WTC11 (cell line): ENCODE results near the gene HPDL. TPM values are rescaled to one million over a fixed set of nuclear protein-coding genes. Genes with fewer than 3 reads are reported as not detected.
"Not testable (repeated sequence)": the region's sequence is repeated elsewhere in the genome, so short reads cannot be mapped to it uniquely, and the experiment has no call there.

Source experiments
- ATAC-seq: fragments of 200-7000 bp; cut with Tn5 transposase; 2 replicates; pipeline ENCODE4 v1.10.0; 2021; ENCODE audit warnings: mild to moderate bottlenecking, moderate library complexity
- CTCF ChIA-PET: fragments of 300-600 bp; sonication (Branson Sonifier 250); formaldehyde crosslinking; loops from one replicate; lab custom pipeline; 2021; ENCODE audit warnings: antibody characterized with exemption; lab: Charles Lee
- POLR2A ChIA-PET: fragments of 350-600 bp; sonication (Branson Sonifier 250); formaldehyde crosslinking; loops from one replicate; lab custom pipeline; 2021; ENCODE audit warnings: antibody characterized with exemption; lab: Charles Lee
- DNase-seq: peaks from one replicate; pipeline ENCODE4 v3.0.0; 2021; ENCODE audit warnings: low spot score
- H3K27ac Mint-ChIP-seq: 2 replicates; pipeline ENCODE4 v1.8.0; 2021; ENCODE audit warnings: mixed read lengths
- H3K27me3 Mint-ChIP-seq: 2 replicates; pipeline ENCODE4 v1.8.0; 2021; ENCODE audit warnings: low read depth, mild to moderate bottlenecking, moderate library complexity, mixed read lengths
- H3K36me3 Mint-ChIP-seq: 2 replicates; pipeline ENCODE4 v1.8.0; 2021; ENCODE audit warnings: mixed read lengths
- H3K4me1 Mint-ChIP-seq: 2 replicates; pipeline ENCODE4 v1.8.0; 2022; ENCODE audit warnings: mixed read lengths
- H3K4me3 Mint-ChIP-seq: 2 replicates; pipeline ENCODE4 v1.8.0; 2021; ENCODE audit warnings: mild to moderate bottlenecking, moderate library complexity, mixed read lengths
- H3K9me3 Mint-ChIP-seq: 2 replicates; pipeline ENCODE4 v1.8.0; 2021; ENCODE audit warnings: mixed read lengths
- E2F4 ChIP-seq: sonication (generic); formaldehyde crosslinking; IDR thresholded peaks from 2 replicates; pipeline ENCODE4 v1.8.1; 2022; ENCODE audit warnings: low read depth, mild to moderate bottlenecking, moderate library complexity, missing genetic modification reagents, borderline replicate concordance
- E2F5 ChIP-seq: sonication (generic); formaldehyde crosslinking; IDR thresholded peaks from 2 replicates; pipeline ENCODE4 v1.8.1; 2022; ENCODE audit warnings: mild to moderate bottlenecking, moderate library complexity, missing genetic modification reagents
- ELF4 ChIP-seq: sonication (generic); formaldehyde crosslinking; IDR thresholded peaks from 2 replicates; pipeline ENCODE4 v1.8.1; 2022; ENCODE audit warnings: low read depth, mild to moderate bottlenecking, moderate library complexity, missing genetic modification reagents
- ESRRA ChIP-seq: sonication (generic); formaldehyde crosslinking; IDR thresholded peaks from 2 replicates; pipeline ENCODE4 v1.8.1; 2022; ENCODE audit warnings: mild to moderate bottlenecking, missing genetic modification reagents, borderline replicate concordance
- FOXJ3 ChIP-seq: sonication (generic); formaldehyde crosslinking; IDR thresholded peaks from 2 replicates; pipeline ENCODE4 v1.9.0; 2021; ENCODE audit warnings: missing genetic modification reagents, mild to moderate bottlenecking, borderline replicate concordance
- FOXK1 ChIP-seq: sonication (generic); formaldehyde crosslinking; IDR thresholded peaks from 2 replicates; pipeline ENCODE4 v1.8.0; 2022; ENCODE audit warnings: mild to moderate bottlenecking, moderate library complexity, missing genetic modification reagents
- GABPB1 ChIP-seq: sonication (generic); formaldehyde crosslinking; IDR thresholded peaks from 2 replicates; pipeline ENCODE4 v1.8.1; 2023; ENCODE audit warnings: mild to moderate bottlenecking, missing genetic modification reagents
- JAZF1 ChIP-seq: fragments of 250-450 bp; sonication (Bioruptor Pico); IDR thresholded peaks from 2 replicates; pipeline ENCODE4 v1.9.0; 2021; ENCODE audit warnings: moderate library complexity, mild to moderate bottlenecking, inconsistent platforms
- MYBL2 ChIP-seq: sonication (generic); formaldehyde crosslinking; IDR thresholded peaks from 2 replicates; pipeline ENCODE4 v1.8.1; 2023; ENCODE audit warnings: mild to moderate bottlenecking, moderate library complexity, missing genetic modification reagents
- NR2C2 ChIP-seq: sonication (generic); formaldehyde crosslinking; IDR thresholded peaks from 2 replicates; pipeline ENCODE4 v1.8.0; 2022; ENCODE audit warnings: mild to moderate bottlenecking, missing genetic modification reagents
- PRRX2 ChIP-seq: fragments of 250-450 bp; sonication (Bioruptor Pico); IDR thresholded peaks from 2 replicates; pipeline ENCODE4 v1.8.0; 2021; ENCODE audit warnings: mild to moderate bottlenecking
- RORB ChIP-seq: fragments of 250-450 bp; sonication (Bioruptor Pico); IDR thresholded peaks from 2 replicates; pipeline ENCODE4 v1.9.0; 2021; ENCODE audit warnings: mild to moderate bottlenecking
- SMAD3 ChIP-seq: sonication (generic); formaldehyde crosslinking; IDR thresholded peaks from 2 replicates; pipeline ENCODE4 v1.8.0; 2022; ENCODE audit warnings: missing genetic modification reagents, mild to moderate bottlenecking, borderline replicate concordance
- TP53 ChIP-seq: sonication (generic); formaldehyde crosslinking; IDR thresholded peaks from 2 replicates; pipeline ENCODE4 v1.8.1; 2023; ENCODE audit warnings: mild to moderate bottlenecking, missing genetic modification reagents
- ZNF219 ChIP-seq: sonication (generic); formaldehyde crosslinking; IDR thresholded peaks from 2 replicates; pipeline ENCODE4 v1.8.0; 2023; ENCODE audit warnings: missing genetic modification reagents, mild to moderate bottlenecking, borderline replicate concordance
- ZNF263 ChIP-seq: sonication (generic); formaldehyde crosslinking; IDR thresholded peaks from 2 replicates; pipeline ENCODE4 v1.8.1; 2022; ENCODE audit warnings: low read depth, mild to moderate bottlenecking, moderate library complexity, missing genetic modification reagents
- ZNF396 ChIP-seq: fragments of 250-450 bp; sonication (Bioruptor Pico); IDR thresholded peaks from 2 replicates; pipeline ENCODE4 v1.8.0; 2021; ENCODE audit warnings: mild to moderate bottlenecking, moderate library complexity, borderline replicate concordance
- total RNA-seq: library from RNA; stranded (reverse); gene quantifications from 3 replicates; pipeline ENCODE4 v1.2.3, GENCODE V29; 2021
- TF ChIP-seq, protein P1 (sequence below): sonication (generic); formaldehyde crosslinking; IDR thresholded peaks from 2 replicates; pipeline ENCODE4 v1.8.0; 2022; ENCODE audit warnings: mild to moderate bottlenecking, missing genetic modification reagents

Gene HPDL
- total RNA-seq, 1 experiment from 2014 or later, result 44.0 TPM

DNA sequence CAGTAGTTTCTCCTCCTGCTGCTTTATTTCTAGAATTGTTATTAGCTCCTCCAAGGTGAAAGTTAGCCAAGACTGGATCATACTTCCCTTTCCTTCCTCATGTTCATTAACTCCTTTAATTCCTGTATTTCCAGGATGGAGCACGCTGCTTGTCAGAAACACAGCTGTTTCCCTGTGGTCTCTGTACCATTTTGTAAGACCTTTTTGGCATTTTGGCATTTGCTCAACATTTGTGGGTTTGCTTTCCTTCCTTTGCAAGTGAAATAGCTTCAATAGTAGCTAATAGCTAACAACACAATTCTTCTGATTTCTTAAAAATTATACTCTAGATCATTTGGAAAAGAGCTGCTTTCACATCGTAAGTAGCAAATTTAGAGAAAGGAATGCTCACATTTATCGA, 44.3 kb upstream of the HPDL start:
- H3K4me3 Mint-ChIP-seq, result no peak overlapping the region
- ChIA-PET POLR2A (no interaction called here), CTCF (interaction anchor here (1.1 kb wide), 1 partner anchor 18 kb away, joined by 3 read pairs; no protein-coding TSS in a partner anchor)
- DNase-seq (no peak), ATAC-seq (no peak)
- peaks cover 40% of the 10 kb centered on the region for H3K9me3 Mint-ChIP-seq
- no peak overlapping the region for H3K27ac Mint-ChIP-seq
- peaks cover 8% of the 10 kb centered on the region for H3K27me3 Mint-ChIP-seq
- TF ChIP-seq ESRRA (CRISPR knock-in tag), result no peak
- TF ChIP-seq ELF4 (CRISPR knock-in tag), result no peak
- TF ChIP-seq FOXK1, result no peak
- no peak for TF ChIP-seq NR2C2 (CRISPR knock-in tag)
- TF ChIP-seq PRRX2 (CRISPR knock-in tag), result no peak
- TF ChIP-seq, protein P1, sequence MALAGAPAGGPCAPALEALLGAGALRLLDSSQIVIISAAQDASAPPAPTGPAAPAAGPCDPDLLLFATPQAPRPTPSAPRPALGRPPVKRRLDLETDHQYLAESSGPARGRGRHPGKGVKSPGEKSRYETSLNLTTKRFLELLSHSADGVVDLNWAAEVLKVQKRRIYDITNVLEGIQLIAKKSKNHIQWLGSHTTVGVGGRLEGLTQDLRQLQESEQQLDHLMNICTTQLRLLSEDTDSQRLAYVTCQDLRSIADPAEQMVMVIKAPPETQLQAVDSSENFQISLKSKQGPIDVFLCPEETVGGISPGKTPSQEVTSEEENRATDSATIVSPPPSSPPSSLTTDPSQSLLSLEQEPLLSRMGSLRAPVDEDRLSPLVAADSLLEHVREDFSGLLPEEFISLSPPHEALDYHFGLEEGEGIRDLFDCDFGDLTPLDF, result no peak
- no peaks in the 10 kb centered on the region for H3K4me1 Mint-ChIP-seq
- H3K36me3 Mint-ChIP-seq, result peaks cover 20% of the 10 kb centered on the region

DNA sequence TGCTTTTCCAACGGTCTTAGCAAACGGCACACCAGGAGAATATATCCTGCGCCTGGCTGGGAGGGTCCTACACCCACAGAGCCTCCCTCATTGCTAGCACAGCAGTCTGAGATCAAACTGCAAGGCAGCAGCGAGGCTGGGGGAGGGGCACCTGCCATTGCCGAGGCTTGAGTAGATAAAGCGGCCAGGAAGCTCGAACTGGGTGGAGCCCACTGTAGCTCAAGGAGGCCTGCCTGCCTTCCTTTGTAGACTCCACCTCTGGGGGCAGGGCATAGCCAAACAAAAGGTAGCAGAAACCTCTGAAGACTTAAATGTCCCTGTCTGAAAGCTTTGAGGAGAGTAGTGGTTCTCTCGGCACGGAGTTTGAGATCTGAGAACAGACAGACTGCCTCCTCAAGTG, 41.8 kb upstream of the HPDL start:
- H3K36me3 Mint-ChIP-seq, ATAC-seq, DNase-seq, H3K27ac Mint-ChIP-seq, H3K27me3 Mint-ChIP-seq, POLR2A ChIA-PET, H3K4me1 Mint-ChIP-seq, H3K4me3 Mint-ChIP-seq: not testable (repeated sequence)
- peaks cover 28% of the 10 kb centered on the region for H3K9me3 Mint-ChIP-seq
- CTCF ChIA-PET, result interaction anchor here (0.6 kb wide), 1 partner anchor 17 kb away, joined by 3 read pairs; no protein-coding TSS in a partner anchor

GRCh38 chr1:45286521-45286920, 40.2 kb upstream of the HPDL start:
- CTCF ChIA-PET, H3K4me1 Mint-ChIP-seq, H3K36me3 Mint-ChIP-seq, DNase-seq, H3K27me3 Mint-ChIP-seq, POLR2A ChIA-PET, H3K4me3 Mint-ChIP-seq, H3K27ac Mint-ChIP-seq, ATAC-seq: not testable (repeated sequence)
- peaks cover 22% of the 10 kb centered on the region for H3K9me3 Mint-ChIP-seq

- POLR2A ChIA-PET, H3K4me1 Mint-ChIP-seq, DNase-seq, H3K9me3 Mint-ChIP-seq, H3K27me3 Mint-ChIP-seq, H3K4me3 Mint-ChIP-seq, ATAC-seq, H3K36me3 Mint-ChIP-seq, H3K27ac Mint-ChIP-seq: not testable (repeated sequence)
- CTCF ChIA-PET, result interaction anchor here (2.5 kb wide), 1 partner anchor 277 kb away, joined by 16 read pairs; no protein-coding TSS in a partner anchor
Measured at GRCh38 chr1:45291002-45291401, 35.7 kb upstream of the HPDL start.

- TF ChIP-seq MYBL2 (CRISPR knock-in tag), result no peak
- no peak for TF ChIP-seq ZNF263 (CRISPR knock-in tag)
- H3K36me3 Mint-ChIP-seq, result no peaks in the 10 kb centered on the region
- ChIA-PET POLR2A (no interaction called here), CTCF (interaction anchor here (0.9 to 3.0 kb wide), 3 partner anchors 12 to 277 kb away, joined by 3 to 16 read pairs (median 15); no protein-coding TSS in a partner anchor)
- H3K9me3 Mint-ChIP-seq, result 0 out of 2 replicates have a peak, but pooled peaks cover under 1% of the 10 kb centered on the region
- H3K4me1 Mint-ChIP-seq, result no peaks in the 10 kb centered on the region
- DNase-seq (no peak), ATAC-seq (no peak)
- H3K4me3 Mint-ChIP-seq, result no peak overlapping the region
- no peak overlapping the region for H3K27ac Mint-ChIP-seq
- H3K27me3 Mint-ChIP-seq, result peaks cover 6% of the 10 kb centered on the region; the same call in 1 of the 2 replicates
Measured at GRCh38 chr1:45291716-45292115, 35.0 kb upstream of the HPDL start.

- CTCF ChIA-PET, result interaction anchor here (11.1 kb wide), 1 partner anchor 282 kb away, joined by 317 read pairs; the partner anchor contains the start of genes HECTD3 and UROD
- Mint-ChIP-seq H3K9me3 (no peaks in the 10 kb centered on the region), H3K4me1 (peaks cover 21% of the 10 kb centered on the region), H3K27me3 (no peaks in the 10 kb centered on the region), H3K27ac (no peak overlapping the region), H3K36me3 (no peaks in the 10 kb centered on the region), H3K4me3 (no peak overlapping the region)
- ATAC-seq (no peak), DNase-seq (no peak)
- POLR2A ChIA-PET, result interaction anchor here (1.1 kb wide), 1 partner anchor 42 kb away, joined by 3 read pairs; the partner anchor contains the start of genes MUTYH and TOE1
- TF ChIP-seq ZNF396 (CRISPR knock-in tag) (no peak), JAZF1 (CRISPR knock-in tag) (no peak), SMAD3 (CRISPR knock-in tag) (no peak), TP53 (CRISPR knock-in tag) (no peak), ZNF219 (CRISPR knock-in tag) (no peak), FOXJ3 (CRISPR knock-in tag) (no peak), E2F4 (CRISPR knock-in tag) (no peak), GABPB1 (CRISPR knock-in tag) (no peak), RORB (CRISPR knock-in tag) (no peak), ELF4 (CRISPR knock-in tag) (no peak), E2F5 (no peak)
- TF ChIP-seq, protein P1, result no peak
Measured at GRCh38 chr1:45297666-45298356, 28.9 kb upstream of the HPDL start.
